CD4-positive, alpha-beta T cell treated with Interleukin-17A for 4 hours (primary cell): ENCODE results near the gene LMNTD1.

Experiments used
- DNase-seq: peaks from one replicate; pipeline ENCODE4 v3.0.0-alpha.2; 2020; ENCODE audit warnings: mixed read lengths

The LMNTD1 gene

DNA sequence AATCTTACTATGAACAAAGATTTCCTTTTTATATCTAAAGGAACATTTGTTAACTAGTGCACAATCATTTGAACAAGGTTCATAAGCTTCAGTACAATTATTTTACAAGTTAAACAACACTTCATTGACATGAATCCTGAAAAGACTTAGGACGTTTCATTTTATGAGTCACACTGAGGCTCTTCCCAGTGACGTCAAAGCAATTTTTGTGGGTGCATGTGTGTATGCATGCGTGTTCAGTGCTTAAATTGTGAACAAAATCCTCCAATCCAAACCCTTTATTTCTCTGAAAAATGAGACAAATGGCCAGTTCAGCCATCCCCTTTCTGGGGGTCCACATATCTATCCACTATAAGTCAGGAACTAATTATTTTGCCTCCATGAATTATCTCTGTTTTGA lies 2.9 kb downstream of the LMNTD1 start:
- DNase-seq: no peak

DNA sequence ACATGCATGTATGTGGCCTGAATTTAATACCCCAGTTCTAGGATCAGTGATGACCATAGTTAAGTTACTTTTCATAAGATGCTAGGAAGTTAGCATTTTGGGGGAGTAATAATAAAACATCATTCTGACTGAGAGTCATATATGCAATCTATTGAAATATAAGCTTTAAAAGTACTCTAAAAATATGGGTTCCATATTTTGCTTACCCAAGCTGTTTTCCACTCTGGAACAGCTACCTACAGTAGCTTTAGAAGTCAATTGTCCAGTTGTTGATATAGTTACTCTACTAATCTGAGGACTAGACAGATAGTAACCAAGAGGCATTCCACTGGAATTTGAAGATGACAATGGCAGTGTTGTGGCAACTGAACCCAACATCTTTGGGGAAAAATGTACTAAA lies 4.0 kb downstream of the LMNTD1 start:
- DNase-seq: no peak

DNA sequence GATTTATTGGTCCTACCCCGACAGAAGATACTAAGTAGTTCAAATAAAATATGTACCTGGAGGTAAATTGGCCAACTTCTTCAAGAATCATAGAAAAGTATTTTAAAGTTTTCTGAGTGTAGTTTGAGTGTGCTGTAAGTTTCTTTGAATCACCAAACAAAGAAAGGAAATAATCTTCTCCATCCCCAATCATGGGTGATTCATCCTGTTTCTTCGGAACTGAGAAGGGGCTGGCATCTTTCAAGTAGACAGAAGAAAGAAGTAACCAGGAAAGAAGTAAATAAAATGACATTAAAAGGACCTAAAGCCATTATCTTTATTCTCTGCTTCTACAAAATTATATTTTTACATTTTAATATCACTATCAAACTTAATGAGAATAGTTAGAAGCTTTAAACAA lies 6.8 kb downstream of the LMNTD1 start:
- DNase-seq: no peak

DNA sequence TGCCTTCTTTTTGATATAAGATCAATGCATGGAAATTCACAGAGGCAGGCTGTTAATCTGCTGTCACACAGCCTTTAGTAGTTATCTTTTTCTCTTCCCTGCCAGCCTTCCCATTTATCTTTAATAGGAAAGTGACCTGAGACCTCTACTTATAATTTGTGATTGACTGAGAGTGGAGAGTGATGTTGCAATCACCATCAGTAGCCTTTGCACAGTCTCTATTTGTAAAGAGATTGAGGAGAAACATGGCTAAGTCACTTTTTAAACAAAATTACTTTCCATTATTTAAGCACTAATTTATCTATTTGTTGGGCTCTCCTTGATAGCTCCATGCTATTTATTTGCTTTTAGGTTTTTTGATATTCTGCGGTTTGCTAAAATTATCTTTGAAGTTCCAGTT lies 19.9 kb downstream of the LMNTD1 start:
- no peak for DNase-seq

DNA sequence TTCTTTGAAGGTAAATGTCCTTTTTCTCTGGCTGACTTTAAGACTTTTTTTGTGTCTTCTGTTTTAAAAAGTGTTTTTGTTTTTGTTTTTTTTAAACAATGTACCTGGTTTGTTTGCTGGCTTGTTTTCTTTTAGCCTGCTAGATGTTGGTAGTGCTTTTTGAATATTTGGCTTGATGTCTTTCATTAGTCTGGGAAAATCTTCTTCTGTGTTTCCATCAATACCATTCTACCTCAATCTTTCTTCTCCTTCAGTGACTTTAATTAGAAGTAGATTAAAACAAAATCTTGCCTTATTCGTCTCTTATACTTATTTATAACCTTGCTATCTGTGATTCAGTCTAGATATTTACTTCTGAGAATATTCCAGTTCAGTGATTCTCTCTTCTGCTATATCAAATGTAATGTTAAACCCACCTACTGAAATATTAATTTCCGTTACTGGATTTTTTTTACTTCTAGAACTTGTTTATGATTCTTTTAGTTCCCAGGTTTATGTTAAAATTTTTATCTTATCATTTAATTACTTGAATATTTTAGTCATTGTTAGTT lies 21.5 kb downstream of the LMNTD1 start:
- DNase-seq: no peak

DNA sequence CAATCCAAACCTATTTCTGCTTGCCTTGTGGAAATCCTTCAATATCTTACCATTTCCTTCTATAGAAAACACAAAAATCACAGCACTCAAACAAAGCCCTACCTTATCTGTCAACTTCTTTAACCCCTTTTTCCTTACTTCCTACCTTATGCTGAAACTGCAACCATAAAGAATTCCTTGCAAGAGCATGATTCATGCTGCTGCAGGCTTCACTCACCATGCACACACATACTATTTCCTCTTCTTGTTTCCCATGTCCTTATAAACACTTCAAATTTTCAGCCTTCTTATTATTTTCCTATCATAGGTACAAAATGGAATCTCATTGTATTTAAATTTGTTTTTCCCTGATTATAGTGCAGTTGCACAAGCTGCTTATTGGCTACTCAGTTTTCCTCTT lies 23.3 kb downstream of the LMNTD1 start:
- no peak for DNase-seq

DNA sequence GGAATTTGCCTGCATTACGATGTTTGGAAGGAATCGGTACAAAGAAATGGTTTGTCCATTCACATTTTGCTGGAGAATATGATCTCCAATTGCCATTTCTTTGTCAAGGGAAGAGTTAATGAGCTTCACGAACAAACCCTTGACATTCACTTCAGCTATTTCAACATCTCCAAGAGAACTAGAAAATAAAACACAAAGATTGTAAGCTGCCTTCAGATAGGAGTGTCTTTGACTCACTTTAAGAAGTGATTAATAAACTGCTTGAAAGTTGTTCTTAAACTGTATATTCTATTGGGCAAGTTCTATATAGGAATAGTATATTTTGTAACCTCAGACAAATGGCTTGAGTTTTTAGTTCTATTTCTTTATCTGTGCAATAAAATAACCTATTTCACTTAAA lies 26.3 kb downstream of the LMNTD1 start:
- DNase-seq: no peak

DNA sequence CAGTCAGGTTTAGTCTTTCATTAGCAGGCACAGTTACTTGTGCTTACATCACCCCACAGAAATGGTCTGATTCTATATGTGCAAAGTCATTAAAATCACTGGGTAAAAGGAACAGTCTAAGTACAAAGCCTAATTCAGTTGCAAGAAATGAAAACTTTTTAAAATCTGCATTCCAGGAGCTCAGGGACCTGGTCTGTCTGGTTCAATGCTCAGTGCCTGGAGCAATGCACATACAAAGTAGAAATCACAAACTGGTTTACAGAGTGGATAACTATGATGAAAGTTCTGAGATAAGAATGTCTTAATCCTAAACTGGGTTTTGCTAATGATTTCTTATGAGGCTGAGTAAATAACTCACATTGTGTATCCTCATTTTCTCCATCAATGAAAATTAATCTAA lies 28.7 kb downstream of the LMNTD1 start:
- DNase-seq: no peak

DNA sequence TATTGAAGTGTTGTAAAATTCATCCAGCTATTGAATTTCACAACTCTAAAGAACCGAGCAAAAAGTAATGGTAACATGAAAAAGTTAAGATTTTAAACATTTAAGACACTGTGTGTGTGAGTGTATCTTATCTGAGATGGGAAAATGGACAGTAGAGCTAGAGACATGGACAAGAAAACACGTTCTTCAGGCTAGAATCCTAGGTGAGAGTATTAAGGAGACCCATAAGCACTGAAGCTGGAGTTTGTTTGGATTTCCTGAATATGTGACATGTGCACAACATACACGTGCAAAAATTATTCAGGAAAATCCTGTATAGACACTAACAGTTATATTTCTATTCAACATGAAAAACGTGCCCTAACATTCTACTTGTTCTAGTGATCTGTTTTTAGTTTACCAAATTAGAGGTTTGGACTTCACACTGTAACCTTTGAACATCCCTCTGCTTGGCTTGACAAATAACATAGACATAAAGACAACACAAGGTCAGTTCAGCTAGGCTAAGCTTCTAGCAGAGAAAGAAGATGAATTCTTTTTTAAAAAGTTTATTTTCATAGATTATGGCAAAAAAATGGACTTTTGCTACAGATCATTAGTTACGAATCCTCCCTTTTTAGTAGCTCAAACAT lies 31.3 kb downstream of the LMNTD1 start:
- no peak for DNase-seq

DNA sequence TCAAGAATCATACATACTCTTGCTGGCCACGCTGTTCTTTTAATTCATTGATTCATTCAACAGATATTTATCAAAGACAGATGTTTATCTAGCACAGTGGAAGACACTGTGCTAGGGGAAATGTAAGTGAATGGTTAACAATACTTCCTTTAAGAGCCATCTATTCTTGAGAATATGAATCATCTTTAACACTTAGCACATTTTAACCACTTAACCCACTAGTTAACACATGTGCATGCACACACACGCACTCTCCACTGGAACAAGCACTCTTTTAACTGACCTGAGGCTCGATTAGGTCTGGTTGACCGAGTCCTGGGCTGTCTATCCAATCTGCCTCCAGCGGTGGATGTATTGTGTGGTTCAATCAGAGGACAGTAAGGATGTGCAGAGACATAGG lies 34.6 kb downstream of the LMNTD1 start:
- DNase-seq: no peak

DNA sequence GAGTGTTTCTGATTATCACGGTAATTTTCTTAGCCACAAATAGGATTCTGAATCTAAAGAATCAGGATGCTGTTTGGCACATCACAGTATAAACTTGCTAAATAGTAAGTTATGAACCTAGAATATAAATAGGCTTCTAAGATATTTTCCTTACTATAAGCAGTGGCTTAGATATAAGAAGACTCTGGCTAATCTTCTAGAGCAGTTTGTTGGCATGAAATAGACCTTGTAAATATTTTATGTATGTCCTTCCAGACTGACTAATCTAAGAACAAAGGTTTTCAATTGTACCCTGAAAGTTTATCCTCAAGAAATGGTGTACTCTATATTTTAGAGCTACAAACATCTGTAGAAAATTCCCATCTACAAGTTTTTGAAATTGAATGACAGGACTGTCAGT lies 48.3 kb downstream of the LMNTD1 start:
- no peak for DNase-seq

DNA sequence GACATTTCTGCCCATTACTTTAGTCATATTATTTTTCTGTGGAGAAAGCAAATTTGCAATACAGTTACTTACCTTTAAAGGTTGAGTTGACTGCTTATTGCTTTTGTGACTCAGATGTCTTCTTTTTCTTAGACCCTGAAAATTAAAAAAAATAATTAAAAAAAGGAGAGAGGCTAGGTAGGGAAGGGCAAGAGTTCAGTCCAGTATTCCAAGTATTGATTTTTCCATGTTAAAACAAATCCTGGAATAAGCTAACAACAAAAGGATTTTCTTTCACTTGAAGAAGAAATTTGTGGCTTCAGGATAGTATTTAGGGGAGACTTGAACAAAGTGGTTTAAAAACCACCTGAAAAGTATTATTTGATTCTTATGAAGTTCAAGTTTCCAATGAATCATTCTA lies 49.4 kb downstream of the LMNTD1 start:
- no peak for DNase-seq

DNA sequence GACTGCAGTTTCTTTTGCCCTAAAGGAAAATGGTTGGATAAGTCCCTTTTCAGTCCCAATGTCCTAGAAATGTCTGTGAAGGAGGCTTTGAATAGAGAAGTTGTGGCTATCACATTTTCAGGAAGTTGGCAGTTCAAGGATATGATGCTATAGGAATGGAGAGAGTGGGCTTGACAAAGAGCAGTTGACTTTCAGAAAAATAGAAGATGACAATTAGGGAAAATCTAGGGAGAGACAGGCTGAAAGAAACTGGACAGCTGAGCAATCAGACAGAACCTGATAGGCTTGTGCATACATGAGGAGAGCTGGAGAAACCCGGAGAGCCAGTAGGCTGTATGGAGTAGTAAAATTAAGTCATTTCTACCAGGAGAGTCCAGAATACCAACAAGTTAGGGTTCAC lies 50.5 kb downstream of the LMNTD1 start:
- no peak for DNase-seq

DNA sequence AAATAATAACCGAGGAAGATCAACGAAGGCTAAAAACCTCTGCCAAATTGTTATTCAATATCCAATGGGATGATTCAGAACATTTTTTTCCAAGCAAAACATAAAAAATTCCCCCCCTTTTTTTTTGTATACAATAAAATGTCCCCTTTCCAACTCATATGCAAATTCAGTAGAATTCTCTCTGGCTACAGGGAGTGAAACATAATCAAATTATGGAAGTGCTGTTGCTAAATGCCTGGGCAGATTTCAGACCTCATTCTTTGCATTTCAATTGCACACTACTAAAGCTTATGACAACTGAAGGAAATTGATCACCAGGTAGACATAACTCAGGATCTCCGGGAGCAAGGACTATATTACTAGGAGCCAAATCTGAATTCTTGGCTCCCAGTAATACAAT lies 51.0 kb downstream of the LMNTD1 start:
- no peak for DNase-seq

DNA sequence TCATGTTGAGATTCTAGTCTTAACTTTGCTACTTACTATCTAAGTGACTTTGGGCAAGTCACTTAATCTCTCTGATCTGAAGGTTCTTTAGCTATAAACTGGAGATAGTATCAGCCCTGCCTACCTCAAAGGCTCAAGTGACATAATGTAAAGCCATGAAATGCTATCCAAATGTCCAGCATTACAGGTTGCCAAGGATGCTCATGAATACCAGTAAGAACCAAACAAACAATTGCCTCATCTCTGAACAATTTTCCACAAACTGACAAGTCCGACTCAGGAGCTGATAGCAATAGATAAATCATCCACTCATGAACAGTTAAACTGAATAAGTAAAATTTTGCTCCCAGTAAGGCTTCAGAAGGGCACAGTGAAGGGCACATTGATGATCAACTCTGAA lies 51.5 kb downstream of the LMNTD1 start:
- no peak for DNase-seq

DNA sequence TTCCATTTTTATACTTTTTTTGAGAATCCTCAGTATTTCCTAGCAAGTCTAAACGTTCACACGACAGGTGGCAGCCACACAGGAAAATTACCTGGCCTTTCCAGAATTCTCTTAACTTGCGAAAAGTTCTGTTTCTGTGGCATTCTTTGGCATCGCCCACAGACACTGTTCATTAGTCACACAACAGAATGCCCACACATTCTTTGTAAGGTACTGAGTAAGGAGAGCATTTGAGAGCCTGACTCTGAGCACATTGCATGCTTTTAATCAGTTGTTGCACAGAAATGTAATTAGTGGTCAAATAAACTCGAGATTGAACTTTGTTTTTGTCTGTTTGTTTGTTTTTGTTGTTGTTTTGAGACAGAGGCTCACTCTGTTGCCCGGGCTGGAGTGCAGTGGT lies 52.4 kb downstream of the LMNTD1 start:
- no peak for DNase-seq

DNA sequence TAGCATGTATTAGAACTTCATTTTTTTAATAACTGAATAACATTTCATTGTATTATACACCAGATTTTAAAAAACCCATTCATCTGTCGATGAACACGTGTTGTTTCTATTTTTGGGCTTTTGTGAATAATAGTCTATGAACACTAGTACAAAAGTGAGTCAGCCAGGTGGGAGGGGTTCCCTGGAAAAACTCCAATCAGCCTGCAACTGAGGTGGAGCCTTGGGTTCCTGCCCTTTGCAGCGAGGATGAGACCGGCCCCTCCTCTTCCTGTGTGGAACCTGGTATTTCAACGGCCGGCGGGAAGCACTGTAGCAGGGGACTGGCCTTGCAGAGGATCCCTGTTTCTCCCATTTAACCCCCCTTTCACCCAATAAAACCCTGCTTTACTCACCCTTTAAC lies 56.1 kb downstream of the LMNTD1 start:
- no peak for DNase-seq

DNA sequence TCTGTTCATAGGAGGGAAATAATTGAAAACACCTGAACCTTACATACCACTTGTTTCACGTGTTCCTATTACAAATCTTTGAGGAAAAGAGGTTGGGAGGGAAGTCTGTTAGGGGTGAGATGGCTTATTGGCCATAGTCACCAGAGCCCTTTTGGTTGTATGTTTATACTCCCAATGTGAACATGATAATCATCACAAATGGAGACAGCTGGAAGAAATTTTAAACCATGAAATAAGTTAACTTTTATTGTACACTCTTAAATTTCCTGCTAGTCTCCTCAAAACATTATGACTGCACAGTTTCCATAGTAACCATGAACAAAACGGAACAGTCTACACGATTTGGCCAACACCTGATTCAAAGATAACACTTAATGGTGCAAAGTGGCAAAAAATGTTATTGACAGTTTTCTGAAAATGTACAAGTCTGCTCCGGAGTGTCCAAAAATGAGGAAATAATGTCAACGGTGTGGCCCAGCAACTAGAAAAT lies 56.9 kb downstream of the LMNTD1 start:
- DNase-seq: no peak

DNA sequence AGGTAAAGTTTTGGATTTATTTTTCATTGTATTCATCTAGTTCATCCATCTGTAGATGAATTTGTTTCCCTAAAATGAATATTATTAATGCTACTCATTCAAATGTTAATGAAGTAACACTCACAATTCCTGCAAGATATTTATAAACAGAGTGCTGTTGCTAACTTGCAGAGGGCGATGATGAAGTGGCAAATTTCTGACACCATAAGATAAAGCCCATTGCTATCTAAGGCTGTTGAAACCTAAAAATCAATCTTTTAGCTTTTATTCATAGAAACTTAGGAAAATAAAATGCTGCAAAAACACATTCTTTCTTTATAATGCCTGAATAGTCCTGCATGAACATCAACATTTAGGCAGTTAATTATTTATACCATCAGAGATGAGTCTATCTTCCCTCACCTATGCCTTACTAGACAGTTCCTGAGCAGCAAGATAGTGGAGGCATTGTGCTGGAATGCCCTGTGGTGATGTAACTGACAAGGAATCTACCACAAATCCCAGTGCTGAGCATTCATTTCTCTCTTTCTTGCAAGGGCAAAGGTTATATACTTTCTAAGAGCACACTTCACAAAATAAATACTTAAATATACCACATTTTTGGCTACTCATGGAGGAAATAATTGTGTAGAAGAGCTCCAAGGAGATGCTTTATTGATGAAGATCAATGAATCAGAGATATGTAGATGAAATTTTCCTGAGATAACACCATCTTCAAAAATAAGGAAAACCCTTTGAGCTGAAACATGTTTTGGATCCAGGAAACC lies 57.6 kb downstream of the LMNTD1 start:
- no peak for DNase-seq

DNA sequence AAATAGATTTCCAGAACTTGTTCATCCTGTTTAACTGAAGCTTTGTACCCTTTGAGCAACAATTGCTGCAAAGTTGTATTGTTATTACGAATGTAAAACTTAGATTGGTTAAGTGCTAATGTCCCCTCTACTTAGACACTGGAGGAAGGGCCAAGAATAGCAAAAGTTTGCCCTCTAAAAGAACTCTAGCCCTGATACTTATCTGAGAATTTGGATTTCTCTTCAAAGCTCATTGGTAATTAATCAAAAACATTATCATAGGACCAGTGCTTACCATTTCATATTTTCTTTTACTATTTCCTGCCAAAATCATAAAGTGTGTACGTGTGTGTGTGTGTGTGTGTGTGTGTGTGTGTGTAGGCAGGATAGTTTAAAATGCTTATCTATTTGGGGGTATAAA lies 58.2 kb downstream of the LMNTD1 start:
- DNase-seq: no peak

DNA sequence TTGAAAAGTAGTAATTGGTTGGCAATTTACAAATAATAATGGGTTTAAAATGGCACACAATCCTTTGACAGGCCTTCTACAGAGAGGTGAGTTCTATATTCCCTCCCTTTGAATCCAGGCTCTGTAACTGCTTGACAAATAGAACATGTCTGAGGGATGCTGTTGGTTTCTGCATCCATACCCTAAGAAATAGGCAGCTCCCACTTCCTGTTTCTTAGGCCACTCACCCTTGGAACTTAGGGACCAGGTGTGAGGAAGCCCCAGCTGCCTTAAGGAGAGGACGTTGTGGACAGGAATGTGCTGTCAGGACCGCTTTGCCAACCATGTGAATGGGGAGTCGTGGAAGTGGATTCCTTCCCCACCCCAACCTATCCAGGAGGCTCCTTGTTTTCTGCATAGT lies 59.4 kb downstream of the LMNTD1 start:
- DNase-seq: no peak

DNA sequence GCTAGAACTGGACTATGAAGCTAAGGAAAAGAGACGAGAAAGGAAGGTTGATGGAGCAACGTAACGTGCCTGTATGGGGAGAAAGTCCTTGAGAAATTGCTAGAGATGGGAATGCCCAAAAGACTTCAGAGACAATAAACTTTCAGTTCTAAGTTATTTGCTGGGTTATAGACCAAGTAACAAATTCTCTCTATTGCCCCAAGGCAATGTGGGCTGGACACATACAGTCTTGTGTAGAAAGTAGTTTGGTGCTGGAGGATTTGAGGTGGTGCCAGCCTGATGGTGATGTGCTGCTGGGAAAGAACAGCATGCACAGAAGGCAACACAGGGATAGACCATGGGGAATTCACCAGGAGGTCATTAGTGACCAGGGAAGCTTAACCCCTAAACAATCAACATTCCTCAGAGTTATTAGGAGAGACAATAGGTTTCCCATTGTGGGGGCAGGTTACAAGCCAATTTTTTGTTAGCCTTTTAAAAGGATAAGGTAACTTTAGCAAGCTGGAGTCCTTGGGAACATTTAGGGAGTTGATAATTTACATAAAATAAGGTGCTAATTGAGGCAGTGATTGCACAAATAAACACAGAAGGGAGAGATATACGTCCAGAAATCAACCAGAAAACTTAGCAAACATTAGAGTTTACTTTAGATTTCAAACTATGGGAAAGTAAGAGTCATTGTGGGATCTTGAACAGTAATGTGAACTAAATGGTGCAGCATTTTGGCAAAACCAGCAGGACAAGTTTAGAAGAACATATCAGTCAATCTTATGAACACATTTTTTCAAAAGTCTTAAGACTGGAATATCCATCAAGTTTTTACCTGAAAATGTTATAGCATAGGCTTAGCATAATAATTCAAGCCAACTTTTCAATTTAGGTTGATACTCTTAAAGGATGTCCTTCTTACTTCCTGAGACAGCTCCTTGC lies 61.4 kb downstream of the LMNTD1 start:
- no peak for DNase-seq
